ENCODE results near the gene IL5.
"Not testable (repeated sequence)": the region's sequence is repeated elsewhere in the genome, so short reads cannot be mapped to it uniquely, and the experiment has no call there.

IL5 gene

DNA sequence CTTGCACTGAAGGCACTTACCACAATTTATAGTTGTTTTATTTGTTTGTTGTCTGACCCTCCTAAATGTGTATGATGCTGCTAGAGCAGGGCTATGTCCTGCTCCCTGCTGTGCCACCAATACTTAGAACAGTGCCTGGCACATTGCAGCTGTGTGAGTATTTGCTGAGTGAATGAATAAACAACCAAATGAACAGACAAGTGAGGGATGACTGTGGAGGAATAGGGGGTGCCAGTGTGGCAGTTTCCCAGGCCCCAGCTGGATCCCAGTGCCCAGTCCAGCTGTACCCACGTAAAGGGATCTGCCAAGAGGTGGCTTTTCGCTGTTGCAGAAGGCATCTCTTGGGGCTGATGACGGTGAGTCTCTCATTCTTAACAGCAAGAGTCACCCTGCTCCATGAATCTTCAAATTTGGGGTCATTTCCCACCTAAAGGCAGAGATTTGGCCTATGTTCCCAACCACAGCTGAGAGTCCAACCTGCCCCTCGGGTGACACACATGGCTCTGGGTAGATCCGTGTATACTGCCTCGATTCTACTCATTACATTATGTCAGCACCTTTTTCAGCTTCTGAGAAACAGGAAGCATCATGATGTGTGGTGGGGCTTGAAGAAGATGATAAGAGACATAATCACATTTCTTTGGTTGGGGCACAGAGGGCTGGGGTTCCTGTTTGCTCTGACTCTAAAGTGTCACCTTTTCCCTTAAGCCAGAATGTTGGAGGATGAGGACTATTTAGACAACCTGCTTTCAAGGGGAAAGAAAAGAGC is 14.3 kb downstream of the IL5 start:
- DNase-seq: no peak

DNA sequence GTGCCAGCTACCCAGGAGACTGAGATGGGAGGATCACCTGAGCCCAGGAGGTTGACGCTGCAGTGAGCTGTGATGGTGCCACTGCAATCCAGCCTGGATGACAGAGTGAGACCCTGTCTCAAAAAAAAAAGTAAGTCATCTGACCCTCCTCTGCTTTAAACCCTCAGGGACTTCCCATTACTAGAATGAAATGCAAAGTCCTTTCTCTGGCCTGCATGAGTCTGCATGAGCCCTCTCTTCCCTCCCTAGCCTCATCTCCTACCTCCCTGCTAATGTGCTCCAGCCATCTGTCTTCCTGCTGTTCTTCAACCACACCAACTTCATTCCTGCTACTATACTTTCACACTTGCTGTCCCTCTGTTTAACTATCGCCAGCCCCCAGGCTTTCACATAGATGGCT is 15.3 kb downstream of the IL5 start:
- no peak for DNase-seq

- no peak for DNase-seq
Measured at GRCh38 chr5:132526974-132527564, 16.3 kb downstream of the IL5 start.

DNA sequence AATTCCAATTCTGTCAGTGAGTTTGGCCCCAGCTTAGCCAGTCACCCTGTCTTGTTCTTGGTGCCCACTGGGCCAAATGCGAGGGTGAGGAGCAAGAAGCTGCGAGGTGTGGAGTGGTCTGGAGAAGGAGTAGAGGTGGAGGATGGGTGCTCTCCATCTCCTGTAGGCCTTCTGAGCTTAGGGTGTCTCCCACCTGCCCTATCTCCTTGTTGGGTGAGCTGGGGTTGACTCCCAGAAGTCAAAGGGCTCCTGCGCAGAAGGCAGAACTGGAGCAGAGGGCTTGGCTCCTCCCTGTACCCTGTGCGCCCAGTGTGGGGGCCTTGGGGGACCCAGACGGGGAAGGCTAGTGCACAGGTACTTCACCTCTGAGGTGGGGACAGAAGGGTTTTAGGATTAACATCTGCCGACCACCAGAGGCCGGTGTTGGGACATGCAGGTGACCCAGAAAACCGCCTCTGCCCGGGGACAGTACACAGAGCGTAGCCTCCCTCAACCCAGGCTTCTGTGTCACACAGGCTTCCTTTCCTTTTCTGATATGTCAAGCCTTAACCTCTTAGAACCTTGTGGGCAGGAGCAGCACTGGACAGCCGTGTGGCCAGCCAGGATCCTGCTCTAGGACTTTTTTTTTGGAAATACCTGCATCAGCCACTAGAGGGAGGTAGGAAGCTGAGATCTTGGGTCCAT is 16.9 kb downstream of the IL5 start:
- peak; percentile 31 for DNase-seq

GRCh38 chr5:132525299-132525724 is 18.0 kb downstream of the IL5 start:
- no peak for DNase-seq

DNA sequence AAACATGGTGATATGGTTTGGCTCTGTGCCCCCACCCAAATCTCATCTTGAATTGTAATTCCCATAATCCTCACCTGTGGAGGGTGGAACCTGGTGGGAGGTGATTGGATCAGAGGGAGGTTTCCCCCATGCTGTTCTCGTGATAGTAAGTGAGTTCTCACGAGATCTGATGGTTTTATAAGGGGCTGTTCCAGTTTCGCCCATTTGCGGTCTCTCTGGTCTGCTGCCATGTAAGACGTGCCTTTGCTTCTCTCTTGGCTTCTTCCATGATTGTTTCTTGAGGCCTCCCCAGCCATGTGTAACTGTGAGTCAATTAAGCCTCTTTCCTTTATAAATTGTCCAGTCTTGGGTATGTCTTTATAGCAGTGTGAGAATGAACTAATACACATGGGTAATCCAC is 18.4 kb downstream of the IL5 start:
- DNase-seq: not testable (repeated sequence)

GRCh38 chr5:132522067-132522466 is 21.3 kb downstream of the IL5 start:
- DNase-seq: not testable (repeated sequence)

- DNase-seq: not testable (repeated sequence)
Measured at GRCh38 chr5:132513618-132514336, 29.5 kb downstream of the IL5 start.

DNA sequence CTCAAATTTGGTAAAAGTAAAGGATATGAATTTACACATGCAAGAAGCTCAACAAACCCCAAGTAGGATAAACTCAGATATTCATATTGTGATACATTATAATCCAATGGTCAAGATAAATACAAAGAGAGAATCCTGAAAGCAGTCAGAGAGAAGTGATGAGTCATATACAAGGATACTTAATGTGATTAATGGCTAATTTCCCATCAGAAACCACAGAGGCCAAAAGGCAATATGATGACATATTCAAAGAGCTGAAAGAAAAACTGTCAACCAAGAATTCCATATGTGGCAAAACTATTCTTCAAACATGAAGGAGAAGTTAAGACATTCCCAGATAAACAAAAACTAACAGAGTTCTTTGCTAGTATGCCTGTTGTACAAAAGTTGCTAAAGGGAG is 33.2 kb downstream of the IL5 start:
- DNase-seq: no peak

- DNase-seq: peak; percentile 52
Measured at GRCh38 chr5:132506094-132506692, 37.1 kb downstream of the IL5 start.

DNA sequence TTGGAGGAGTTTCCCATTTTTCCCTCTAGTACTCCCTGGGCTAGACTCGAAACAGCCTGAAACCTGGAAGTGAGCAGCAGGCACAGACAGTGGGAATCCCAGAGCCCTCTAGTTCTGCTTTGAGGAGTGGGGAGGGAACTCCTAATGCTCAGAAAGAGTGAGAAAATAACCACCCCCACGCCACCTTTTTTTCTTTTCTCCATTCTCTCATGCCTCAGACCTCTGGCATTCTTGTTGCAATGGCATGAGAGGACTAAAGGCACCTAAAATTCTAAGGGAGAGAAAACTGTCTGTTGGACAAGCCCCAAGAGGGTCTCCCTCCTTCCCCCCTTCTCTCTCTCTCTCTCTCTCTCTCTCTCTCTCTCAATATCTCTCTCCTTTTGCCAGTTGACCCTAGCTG is 37.7 kb downstream of the IL5 start:
- no peak for DNase-seq

DNA sequence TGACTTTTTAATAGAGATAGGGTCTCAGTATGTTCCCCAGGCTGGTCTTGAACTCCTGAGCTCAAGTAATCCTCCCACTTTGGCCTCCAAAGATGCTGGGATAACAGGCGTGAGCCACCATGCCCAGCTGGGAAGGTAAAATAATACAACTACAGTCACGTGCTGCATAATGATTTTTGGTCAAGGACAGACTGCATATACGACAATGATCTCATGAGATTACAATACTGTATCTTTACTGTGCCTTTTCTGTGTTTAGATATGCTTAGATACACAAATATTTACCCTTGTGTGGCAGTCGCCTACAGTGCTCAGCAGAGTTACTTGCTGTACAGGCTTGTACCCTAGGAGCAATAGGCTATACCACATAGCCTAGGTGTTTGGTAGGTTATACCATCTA is 38.6 kb downstream of the IL5 start:
- DNase-seq: no peak

GRCh38 chr5:132503244-132503643 is 40.1 kb downstream of the IL5 start:
- no peak for DNase-seq

DNA sequence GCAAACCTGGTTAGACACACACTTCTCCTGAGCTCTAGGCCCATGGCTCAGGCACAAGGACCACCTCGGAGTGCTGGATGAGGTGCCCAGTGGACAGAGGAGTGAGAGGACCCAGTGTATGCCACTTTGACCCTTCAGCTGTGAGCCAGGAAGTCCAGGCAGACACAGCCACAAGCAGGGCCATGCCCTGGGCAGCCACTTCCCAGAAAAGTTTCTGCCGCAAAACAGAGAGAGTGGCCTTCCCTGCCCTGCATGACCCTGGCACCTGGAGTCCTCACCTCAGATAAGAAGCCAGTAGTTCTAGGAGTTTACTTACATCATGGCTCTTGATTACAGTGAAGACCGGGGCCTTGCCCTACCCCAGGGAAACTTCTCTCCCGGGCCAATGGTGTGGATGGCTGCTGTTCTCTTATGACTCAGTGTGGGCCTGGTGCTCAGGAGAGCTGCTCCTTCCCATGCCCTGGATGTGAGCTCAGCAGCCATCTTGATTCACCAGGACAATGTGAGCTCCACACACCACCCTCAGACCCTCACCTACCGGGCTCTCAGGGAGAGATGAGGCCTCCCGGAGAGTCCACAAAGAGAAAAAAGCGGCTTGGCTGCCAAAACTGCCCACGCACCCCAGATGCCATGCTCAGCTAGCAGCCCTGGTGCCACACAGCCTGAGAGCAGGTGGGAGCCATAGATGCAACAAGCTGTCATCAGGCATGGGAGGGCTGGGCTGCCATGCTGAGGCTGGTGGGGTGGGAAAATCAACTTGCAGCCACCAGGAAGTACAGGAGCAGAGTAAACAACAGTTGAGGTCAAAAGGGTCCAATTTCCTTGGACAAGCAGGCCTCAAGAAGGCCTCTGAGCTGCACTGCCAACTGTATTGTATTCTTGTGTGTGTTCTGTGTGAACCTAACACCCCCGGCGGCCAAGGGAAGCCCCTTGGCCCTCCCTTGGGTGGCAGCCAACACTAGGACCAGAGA is 41.1 kb downstream of the IL5 start:
- no peak for DNase-seq

DNA sequence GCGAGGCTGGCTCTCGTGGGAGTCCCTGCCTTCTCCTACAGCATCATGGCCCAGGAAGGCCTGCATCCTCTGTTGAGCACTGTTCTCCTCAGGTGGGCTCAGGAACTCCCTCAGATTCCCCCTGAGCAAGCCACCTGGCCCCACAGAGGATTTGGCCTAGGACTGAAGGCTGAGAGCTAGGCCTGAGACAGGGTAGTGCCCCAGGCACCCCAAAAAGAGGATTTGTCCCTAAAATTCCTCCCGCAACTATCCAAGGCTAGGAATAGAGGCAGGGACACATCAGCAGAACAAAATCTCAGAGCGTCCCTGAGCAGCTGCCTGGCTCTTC is 41.7 kb downstream of the IL5 start:
- no peak for DNase-seq

DNA sequence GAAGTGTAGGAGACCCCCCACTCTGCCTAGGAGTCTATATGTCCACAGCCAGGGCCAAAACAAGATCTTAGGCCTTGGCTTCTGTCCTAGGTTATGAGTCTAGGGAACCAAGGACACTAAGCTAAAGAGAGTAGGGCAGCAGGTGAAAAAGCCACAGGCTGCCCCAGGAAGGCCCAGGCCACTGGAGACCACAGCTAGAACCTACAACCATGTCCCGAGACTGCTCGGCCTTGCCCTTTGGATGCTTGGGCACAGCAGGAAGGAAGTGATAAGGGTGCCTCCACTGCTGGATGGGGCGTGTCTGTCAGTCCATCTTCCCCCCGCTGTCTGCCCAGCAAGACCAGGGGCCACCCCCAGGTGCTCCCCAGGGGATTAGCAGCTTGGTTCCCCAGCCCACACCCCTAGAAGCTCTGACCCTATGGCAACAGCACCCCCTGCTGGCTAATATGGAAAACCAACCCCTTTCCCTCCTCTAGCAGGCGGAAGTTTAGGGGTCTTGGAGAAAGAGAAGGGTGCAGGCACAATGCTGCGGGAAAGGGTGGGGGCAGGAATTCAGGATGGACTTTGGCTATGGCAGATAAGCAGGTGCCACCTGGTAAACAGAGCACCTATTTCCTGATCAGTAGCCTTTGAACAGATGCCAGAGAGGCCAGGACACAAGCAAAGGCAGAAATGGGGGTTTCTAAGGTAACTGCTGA is 42.2 kb downstream of the IL5 start:
- no peak for DNase-seq

GRCh38 chr5:132500244-132500930 is 42.9 kb downstream of the IL5 start:
- no peak for DNase-seq

DNA sequence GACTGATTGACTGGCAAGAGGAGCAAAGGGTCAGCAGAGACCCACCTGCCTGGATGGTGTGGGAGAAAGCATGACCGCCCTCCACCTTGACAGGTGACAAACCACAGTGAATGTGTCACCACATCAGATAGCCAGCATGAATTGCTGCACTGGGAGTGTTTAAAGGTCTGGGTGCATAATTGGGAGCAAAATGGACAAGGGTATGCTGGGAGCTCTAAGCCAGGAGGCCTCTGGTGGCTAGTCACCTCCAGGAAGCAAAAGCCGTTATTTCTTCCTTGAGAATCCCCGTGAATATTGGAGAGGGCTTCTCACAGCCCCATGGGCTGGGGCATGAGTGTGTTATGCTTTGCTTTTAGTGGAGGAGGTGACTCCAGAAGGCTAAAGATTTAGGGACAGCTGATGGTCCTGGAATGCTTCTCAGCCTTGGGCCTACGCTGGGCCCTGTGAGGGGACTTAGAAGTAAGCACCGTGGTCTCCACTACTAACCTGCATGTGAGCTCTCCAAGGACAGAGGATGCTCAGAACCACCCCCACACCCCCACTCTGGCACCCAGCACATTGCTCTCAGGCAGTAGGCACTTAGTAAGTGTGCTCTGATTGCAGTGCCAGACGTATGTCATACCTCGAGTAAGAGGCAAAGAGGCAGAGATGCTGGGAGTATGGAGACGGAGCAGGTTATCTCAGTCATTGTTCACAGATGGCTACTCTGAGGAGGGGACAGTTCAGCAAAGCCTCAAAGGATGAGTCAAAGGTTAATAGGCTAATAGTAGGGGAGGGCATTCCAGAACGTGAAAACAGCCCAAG is 43.7 kb downstream of the IL5 start:
- DNase-seq: no peak

DNA sequence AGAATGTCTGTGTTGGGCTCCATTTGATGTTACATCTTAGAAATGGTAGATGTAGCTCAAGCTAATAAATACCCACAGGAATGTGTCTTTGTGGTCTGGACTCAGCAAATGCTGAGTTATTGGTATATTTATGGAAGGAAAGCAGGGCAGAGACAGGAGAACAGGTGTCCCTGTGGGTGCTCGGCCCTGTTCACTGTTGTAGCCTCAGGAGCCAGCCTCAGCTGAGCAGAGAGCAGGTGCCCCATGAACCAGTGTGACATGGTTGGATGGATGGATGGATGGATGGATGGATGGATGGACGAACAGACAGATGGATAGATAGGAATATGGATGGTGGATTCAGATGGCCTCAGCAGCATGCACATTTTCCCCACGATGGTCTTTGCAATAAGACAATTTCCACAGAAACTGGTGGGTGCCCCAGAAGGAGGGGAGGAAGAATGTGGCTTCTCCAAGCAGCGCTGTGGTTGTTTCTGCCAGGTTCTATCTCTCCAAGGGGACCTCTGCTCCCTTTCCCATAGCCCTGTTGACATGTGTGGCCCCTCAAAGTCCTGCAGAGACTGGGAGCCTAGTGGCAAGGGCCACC is 44.5 kb downstream of the IL5 start:
- DNase-seq: no peak
